ENCODE data around the gene PIGO. TPM values are rescaled to one million over a fixed set of nuclear protein-coding genes. Genes with fewer than 3 reads are reported as not detected.
A peak's percentile ranks its signal among the peaks of the same experiment; 100 is the strongest.

The PIGO gene
- total RNA-seq, 3 donors from 2014 or later, result 15.4 to 24.9 (median 18.0) TPM

DNA sequence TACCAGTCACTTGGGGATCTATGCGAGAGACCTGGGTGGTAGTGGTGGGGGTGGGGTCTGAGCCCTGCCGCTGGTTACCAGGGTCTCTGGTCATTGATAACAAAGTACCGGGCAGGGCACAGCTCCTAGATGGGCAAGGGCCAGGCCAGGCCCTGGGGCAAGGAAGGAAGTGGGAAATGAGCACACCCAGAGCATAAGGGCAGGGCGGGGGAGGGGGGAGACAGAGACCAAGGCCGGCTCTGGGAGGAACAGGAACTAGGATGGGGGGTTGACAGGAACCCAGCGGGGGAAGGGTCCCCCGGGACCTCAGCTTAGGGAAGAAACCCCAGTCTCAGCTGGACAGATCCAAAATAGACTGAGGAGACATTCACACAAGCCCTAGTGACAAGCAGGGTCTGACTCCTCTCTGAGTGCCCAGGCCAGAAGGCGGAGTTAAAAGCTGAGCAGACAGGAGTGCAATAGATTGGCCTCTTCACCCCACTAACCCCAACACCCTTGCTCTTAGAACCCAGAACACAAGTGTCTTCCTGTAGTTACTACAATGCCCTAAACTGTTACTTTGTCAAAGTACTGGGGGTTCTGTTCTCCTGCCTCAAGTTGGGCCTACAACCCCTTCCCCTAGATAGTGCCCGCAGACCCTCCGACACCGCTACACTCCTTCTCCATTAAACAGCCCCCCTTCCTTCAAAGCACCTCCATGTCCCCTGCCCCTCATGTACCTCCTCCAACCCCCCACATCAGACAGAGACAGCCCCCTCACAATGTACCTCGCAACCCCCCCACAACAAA lies 18.6 kb upstream of the PIGO start:
- no peaks in the 10 kb centered on the region for H3K9me3 ChIP-seq
- DNase-seq (ENCODE audit: low spot score in 2 of 2), result peak in 1 of 2 donors; percentile 44
- peaks cover 0 to 25% of the 10 kb centered on the region in 2 donors for H3K4me1 ChIP-seq
- H3K27me3 ChIP-seq, result no peaks in the 10 kb centered on the region
- no peaks in the 10 kb centered on the region for H3K36me3 ChIP-seq
- intact Hi-C loops (cut with DNase I; ENCODE audit: low total_unique reads), result no loop called here
- TF ChIP-seq POLR2A (IDR thresholded peaks at IDR 0.05) (no peak), POLR2AphosphoS5 (IDR thresholded peaks at IDR 0.05) (no peak)
- TF ChIP-seq, protein P1, sequence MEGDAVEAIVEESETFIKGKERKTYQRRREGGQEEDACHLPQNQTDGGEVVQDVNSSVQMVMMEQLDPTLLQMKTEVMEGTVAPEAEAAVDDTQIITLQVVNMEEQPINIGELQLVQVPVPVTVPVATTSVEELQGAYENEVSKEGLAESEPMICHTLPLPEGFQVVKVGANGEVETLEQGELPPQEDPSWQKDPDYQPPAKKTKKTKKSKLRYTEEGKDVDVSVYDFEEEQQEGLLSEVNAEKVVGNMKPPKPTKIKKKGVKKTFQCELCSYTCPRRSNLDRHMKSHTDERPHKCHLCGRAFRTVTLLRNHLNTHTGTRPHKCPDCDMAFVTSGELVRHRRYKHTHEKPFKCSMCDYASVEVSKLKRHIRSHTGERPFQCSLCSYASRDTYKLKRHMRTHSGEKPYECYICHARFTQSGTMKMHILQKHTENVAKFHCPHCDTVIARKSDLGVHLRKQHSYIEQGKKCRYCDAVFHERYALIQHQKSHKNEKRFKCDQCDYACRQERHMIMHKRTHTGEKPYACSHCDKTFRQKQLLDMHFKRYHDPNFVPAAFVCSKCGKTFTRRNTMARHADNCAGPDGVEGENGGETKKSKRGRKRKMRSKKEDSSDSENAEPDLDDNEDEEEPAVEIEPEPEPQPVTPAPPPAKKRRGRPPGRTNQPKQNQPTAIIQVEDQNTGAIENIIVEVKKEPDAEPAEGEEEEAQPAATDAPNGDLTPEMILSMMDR (IDR thresholded peaks at IDR 0.05), result no peak
- peak overlapping the region; percentile 88 to 92 for H3K27ac ChIP-seq
- peak overlapping the region; percentile 60 to 76 (median 60) for H3K4me3 ChIP-seq

DNA sequence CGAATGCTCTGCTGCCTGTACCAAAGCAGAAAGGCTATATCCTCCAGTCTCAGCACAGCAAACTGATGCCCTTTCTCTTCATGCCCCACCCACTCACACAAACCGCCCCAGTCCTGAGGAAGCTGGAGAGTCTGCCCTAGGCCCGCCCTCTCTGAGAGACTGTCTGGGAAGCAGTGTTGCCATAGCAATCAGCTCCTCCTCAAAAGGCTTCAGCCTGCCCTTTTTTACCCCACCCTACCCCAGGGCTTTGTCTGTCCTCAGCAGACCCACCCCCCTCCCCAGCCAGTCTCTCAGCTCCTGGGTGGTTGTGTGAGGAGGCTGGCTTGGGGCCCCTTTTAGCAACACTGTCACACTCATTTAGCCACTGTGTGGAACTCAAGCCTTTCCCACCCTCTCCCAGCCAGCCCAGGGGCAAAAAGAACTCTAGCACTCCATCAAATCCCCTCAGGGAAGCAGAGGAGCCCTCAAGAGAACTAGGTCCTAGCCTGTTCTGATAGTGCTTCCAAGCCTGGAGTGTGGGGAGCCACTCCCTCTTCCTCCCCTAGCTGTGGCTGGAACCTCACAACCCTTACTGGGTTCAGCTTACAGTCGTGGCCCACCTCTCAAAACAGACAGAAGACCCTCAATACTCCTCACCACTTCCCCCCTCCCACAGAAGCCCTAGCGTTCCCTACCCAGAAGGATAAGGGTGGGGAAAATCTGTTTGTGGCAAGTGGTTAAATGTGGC lies 17.9 kb upstream of the PIGO start:
- intact Hi-C loops (cut with DNase I; ENCODE audit: low total_unique reads), result no loop called here
- Histone ChIP-seq H3K9me3 (no peaks in the 10 kb centered on the region), H3K4me3 (peak overlapping the region; percentile 60 to 76 (median 60)), H3K4me1 (peaks cover 0 to 25% of the 10 kb centered on the region in 2 donors), H3K27ac (peak overlapping the region; percentile 88 to 92), H3K27me3 (no peaks in the 10 kb centered on the region), H3K36me3 (no peaks in the 10 kb centered on the region)
- no peak for TF ChIP-seq POLR2AphosphoS5 (IDR thresholded peaks at IDR 0.05)
- no peak for TF ChIP-seq POLR2A (IDR thresholded peaks at IDR 0.05)
- TF ChIP-seq, protein P1 (IDR thresholded peaks at IDR 0.05), result no peak
- peak in 1 of 2 donors; percentile 67 for DNase-seq (ENCODE audit: low spot score in 2 of 2)

DNA sequence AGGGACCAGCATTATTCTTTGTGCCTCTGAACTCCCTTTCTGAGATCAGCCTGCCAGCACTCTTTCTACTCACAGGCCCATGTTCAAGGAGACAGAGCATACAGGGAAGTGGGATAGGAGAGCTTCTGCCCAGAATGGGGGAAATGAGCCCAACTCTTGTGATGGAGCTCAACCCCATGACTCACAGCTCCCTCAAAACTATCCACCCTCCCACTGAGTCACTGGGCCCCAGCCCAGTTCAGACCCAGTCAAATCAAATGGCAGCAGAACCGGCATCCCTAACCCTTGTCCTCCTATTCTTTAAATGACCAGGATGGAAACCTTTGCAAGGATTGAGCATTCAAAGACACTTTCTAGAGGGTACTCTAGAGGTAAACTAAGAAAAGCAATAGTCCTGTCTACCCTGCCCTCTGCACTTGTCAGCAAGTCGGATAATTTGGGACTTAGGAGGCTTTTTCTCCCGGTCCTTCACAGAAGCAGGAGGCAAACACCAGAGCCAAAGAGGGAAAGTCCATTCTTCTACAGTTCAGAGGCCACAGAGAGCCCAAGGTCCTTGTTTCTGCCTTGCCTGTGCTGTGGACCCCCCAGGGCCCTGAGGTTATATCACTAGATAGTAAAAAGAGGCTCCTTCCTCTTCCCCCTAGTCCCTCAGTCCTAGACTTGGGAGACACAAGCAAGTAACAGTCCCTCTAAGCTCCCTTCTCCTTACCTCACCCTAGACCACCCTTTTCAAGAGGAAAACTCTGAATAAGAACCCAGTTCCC lies 16.0 kb upstream of the PIGO start:
- intact Hi-C loops (cut with DNase I; ENCODE audit: low total_unique reads), result no loop called here
- no peaks in the 10 kb centered on the region for H3K36me3 ChIP-seq
- H3K4me1 ChIP-seq, result peaks cover 0 to 25% of the 10 kb centered on the region in 2 donors
- DNase-seq (ENCODE audit: low spot score in 2 of 2), result no peak
- no peaks in the 10 kb centered on the region for H3K9me3 ChIP-seq
- H3K4me3 ChIP-seq, result peak overlapping the region in 2 of 3 donors; percentile 76 to 83
- H3K27me3 ChIP-seq, result no peaks in the 10 kb centered on the region
- H3K27ac ChIP-seq, result peak overlapping the region; percentile 85 to 87
- TF ChIP-seq, protein P1 (IDR thresholded peaks at IDR 0.05), result no peak
- TF ChIP-seq POLR2AphosphoS5 (IDR thresholded peaks at IDR 0.05), result no peak
- no peak for TF ChIP-seq POLR2A (IDR thresholded peaks at IDR 0.05)

DNA sequence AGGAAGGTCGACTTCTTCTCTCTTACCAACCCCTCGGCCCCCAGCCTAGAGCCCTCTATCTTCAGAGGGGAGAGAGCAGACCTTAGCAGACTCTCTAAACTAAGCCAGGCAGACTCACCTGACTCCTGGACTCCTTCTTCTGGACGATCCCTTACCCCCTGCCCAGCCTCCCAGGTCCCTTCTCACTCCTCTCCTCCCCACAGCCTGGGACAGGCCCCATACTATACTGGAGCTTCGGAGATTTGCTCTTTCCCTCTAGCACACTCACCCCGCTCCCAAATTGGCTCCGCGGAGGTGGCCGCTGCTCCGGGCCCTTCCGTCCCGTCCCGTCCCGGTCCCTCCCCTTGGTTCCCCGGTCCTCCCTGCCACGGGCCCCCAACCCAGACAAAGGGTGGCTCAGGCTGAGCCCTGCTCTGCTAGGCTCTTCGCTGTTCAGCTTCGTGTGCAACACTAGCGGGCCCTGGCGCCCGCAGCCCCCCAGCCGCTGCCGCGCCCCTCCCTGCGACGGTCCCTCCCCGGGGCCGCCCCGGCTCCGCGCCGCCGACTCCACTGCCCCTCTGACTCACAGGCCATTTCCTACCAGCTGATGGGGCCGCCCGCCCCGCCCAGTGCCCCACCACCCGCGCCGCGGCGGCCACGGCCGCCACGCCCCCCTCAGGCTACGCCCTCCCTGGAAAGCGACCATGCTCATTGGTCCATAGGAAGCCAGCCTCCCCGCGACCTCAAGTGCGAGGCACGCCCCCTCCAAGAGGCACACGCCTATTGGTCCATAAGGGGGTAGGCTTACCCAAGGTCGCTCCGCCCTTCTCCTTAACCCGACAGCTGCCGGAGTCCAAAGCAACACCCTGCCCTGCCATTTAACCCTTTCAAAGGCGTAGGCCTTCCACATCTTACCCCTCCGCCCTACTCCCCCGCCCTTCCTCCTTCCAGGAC lies 14.9 kb upstream of the PIGO start:
- H3K4me1 ChIP-seq, result peaks cover 0 to 25% of the 10 kb centered on the region in 2 donors
- peak; percentile 98 for DNase-seq (ENCODE audit: low spot score in 2 of 2)
- no peaks in the 10 kb centered on the region for H3K9me3 ChIP-seq
- H3K27ac ChIP-seq, result peak overlapping the region; percentile 85 to 87
- peak overlapping the region; percentile 76 to 83 (median 80) for H3K4me3 ChIP-seq
- no peaks in the 10 kb centered on the region for H3K27me3 ChIP-seq
- H3K36me3 ChIP-seq, result no peaks in the 10 kb centered on the region
- intact Hi-C loops (cut with DNase I; ENCODE audit: low total_unique reads), result no loop called here
- TF ChIP-seq, protein P1 (IDR thresholded peaks at IDR 0.05), result no peak
- peak in 2 of 3 donors; percentile 26 to 27 for TF ChIP-seq POLR2AphosphoS5 (IDR thresholded peaks at IDR 0.05)

All from breast epithelium (tissue), 4 donors.